GM21367 (cell line): ENCODE measurements around the gene TUBA3D.
"Not testable (repeated sequence)": the region's sequence is repeated elsewhere in the genome, so short reads cannot be mapped to it uniquely, and the experiment has no call there.

ENCODE experiments used
- ATAC-seq: cut with Tn5 transposase; IDR thresholded peaks from one replicate; pipeline ENCODE4 v1.9.1; 2021; ENCODE audit not compliant: unreplicated experiment

TUBA3D gene

GRCh38 chr2:131475831-131476230, at the start of gene TUBA3D:
Gene TUBA3D, plus strand, starts transcription at chr2:131476119. Its CDS starts 81 bp downstream, at chr2:131476200.
- ATAC-seq: no peak

- ATAC-seq: no peak
Observed at GRCh38 chr2:131426727-131427126, 49.2 kb upstream of the TUBA3D start.

- no peak for ATAC-seq
Observed at GRCh38 chr2:131431336-131431735, 44.6 kb upstream of the TUBA3D start.

- ATAC-seq: not testable (repeated sequence)
Observed at GRCh38 chr2:131440742-131441468, 35.0 kb upstream of the TUBA3D start.

- ATAC-seq: not testable (repeated sequence)
Observed at GRCh38 chr2:131444736-131445514, 31.0 kb upstream of the TUBA3D start.

GRCh38 chr2:131445515-131445797, 30.5 kb upstream of the TUBA3D start:
- not testable (repeated sequence) for ATAC-seq

GRCh38 chr2:131445896-131446295, 30.0 kb upstream of the TUBA3D start:
- no peak for ATAC-seq

GRCh38 chr2:131447981-131448380, 27.9 kb upstream of the TUBA3D start:
- not testable (repeated sequence) for ATAC-seq

GRCh38 chr2:131451265-131451949, 24.5 kb upstream of the TUBA3D start:
- ATAC-seq: peak; percentile 72

GRCh38 chr2:131454914-131455313, 21.0 kb upstream of the TUBA3D start:
- ATAC-seq: not testable (repeated sequence)

- ATAC-seq: not testable (repeated sequence)
Observed at GRCh38 chr2:131467722-131468121, 8.2 kb upstream of the TUBA3D start.

GRCh38 chr2:131470944-131471343, 5.0 kb upstream of the TUBA3D start:
- not testable (repeated sequence) for ATAC-seq

GRCh38 chr2:131471624-131472023, 4.3 kb upstream of the TUBA3D start:
- ATAC-seq: not testable (repeated sequence)

- ATAC-seq: not testable (repeated sequence)
Observed at GRCh38 chr2:131473266-131473665, 2.7 kb upstream of the TUBA3D start.

- ATAC-seq: not testable (repeated sequence)
Observed at GRCh38 chr2:131476363-131476762, 444 bp downstream of the TUBA3D start.

- ATAC-seq: not testable (repeated sequence)
Observed at GRCh38 chr2:131477227-131477626, 1.3 kb downstream of the TUBA3D start.

- not testable (repeated sequence) for ATAC-seq
Observed at GRCh38 chr2:131478074-131478849, 2.3 kb downstream of the TUBA3D start.

GRCh38 chr2:131478850-131479461, 3.0 kb downstream of the TUBA3D start:
- not testable (repeated sequence) for ATAC-seq

- ATAC-seq: not testable (repeated sequence)
Observed at GRCh38 chr2:131480351-131480750, 4.4 kb downstream of the TUBA3D start.

GRCh38 chr2:131482506-131483155, 6.7 kb downstream of the TUBA3D start:
- not testable (repeated sequence) for ATAC-seq
